Naive thymus-derived CD4-positive, alpha-beta T cell (primary cell): ENCODE results near the gene TSPO2. TPM values are rescaled to one million over a fixed set of nuclear protein-coding genes. Genes with fewer than 3 reads are reported as not detected.

Experiments
- ATAC-seq: fragments of 150-1000 bp; cut with Tn5 transposase; 2 replicates; pipeline ENCODE4 v1.10.0; 2021; ENCODE audit warnings: mild to moderate bottlenecking, moderate library complexity
- CTCF ChIA-PET: fragments of 350-600 bp; sonication (Branson Sonifier 250); formaldehyde crosslinking; loops from one replicate; lab custom pipeline; 2021; ENCODE audit warnings: antibody characterized with exemption; lab: Charles Lee
- POLR2A ChIA-PET: fragments of 350-600 bp; sonication (Branson Sonifier 250); formaldehyde crosslinking; loops from one replicate; lab custom pipeline; 2021; ENCODE audit warnings: antibody characterized with exemption, inconsistent platforms; lab: Charles Lee
- DNase-seq, 9 donors: peaks; one replicate each; pipeline versions ENCODE4 v3.0.0 to v3.0.0-alpha.2; 2020 to 2022; ENCODE audit warnings: mixed read lengths in 1 of 9
- H3K27ac ChIP-seq: one replicate; pipeline ENCODE4 v1.7.0; 2013; ENCODE audit warnings: mild to moderate bottlenecking, low read depth, low read length, moderate library complexity
- H3K27me3 ChIP-seq, 2 donors: one replicate each; pipeline ENCODE4 v1.7.0; 2013; ENCODE audit warnings: low read length in 2 of 2, mild to moderate bottlenecking in 2 of 2, moderate library complexity in 2 of 2; ENCODE audit not compliant: control insufficient read depth in 2 of 2, insufficient read depth in 2 of 2
- H3K36me3 ChIP-seq, 3 experiments: 1 replicate in 2 of 3; 2 replicates in 1 of 3; pipeline ENCODE4 v1.7.0; 2013; ENCODE audit warnings: low read length in 3 of 3, mild to moderate bottlenecking in 3 of 3, moderate library complexity in 1 of 3; ENCODE audit not compliant: insufficient read depth in 3 of 3, control insufficient read depth in 2 of 3
- H3K4me1 ChIP-seq, 2 donors: one replicate each; pipeline ENCODE4 v1.7.0; 2013; ENCODE audit warnings: low read length in 2 of 2, mild to moderate bottlenecking in 2 of 2, moderate library complexity in 1 of 2; ENCODE audit not compliant: control insufficient read depth in 2 of 2, insufficient read depth in 2 of 2
- H3K4me3 ChIP-seq: 2 replicates; pipeline ENCODE4 v1.7.0; 2013; ENCODE audit warnings: mild to moderate bottlenecking, low read length
- H3K9me3 ChIP-seq, 3 experiments: 1 replicate in 2 of 3; 2 replicates in 1 of 3; pipeline ENCODE4 v1.7.0; 2013; ENCODE audit warnings: low read length in 3 of 3; ENCODE audit not compliant: control insufficient read depth in 2 of 3
- H3K27ac Mint-ChIP-seq, 9 donors: one replicate each; pipeline ENCODE4 v1.8.0; 2020 to 2022; ENCODE audit warnings: mixed read lengths in 9 of 9, mild to moderate bottlenecking in 8 of 9, moderate library complexity in 5 of 9, inconsistent platforms in 2 of 9
- H3K27me3 Mint-ChIP-seq, 5 donors: one replicate each; pipeline ENCODE4 v1.8.0; 2021 to 2022; ENCODE audit warnings: mixed read lengths in 5 of 5, mild to moderate bottlenecking in 1 of 5
- H3K36me3 Mint-ChIP-seq, 5 donors: one replicate each; pipeline ENCODE4 v1.8.0; 2020 to 2022; ENCODE audit warnings: mixed read lengths in 5 of 5, mild to moderate bottlenecking in 3 of 5, inconsistent platforms in 1 of 5
- H3K4me1 Mint-ChIP-seq, 7 donors: one replicate each; pipeline ENCODE4 v1.8.0; 2020 to 2022; ENCODE audit warnings: mixed read lengths in 7 of 7, mild to moderate bottlenecking in 3 of 7, inconsistent platforms in 1 of 7
- H3K4me3 Mint-ChIP-seq, 10 donors: one replicate each; pipeline ENCODE4 v1.8.0; 2020 to 2022; ENCODE audit warnings: mild to moderate bottlenecking in 10 of 10, mixed read lengths in 10 of 10, moderate library complexity in 6 of 10, inconsistent platforms in 2 of 10
- H3K9me3 Mint-ChIP-seq, 11 donors: one replicate each; pipeline ENCODE4 v1.8.0; 2020 to 2022; ENCODE audit warnings: mixed read lengths in 11 of 11, mild to moderate bottlenecking in 4 of 11, inconsistent platforms in 1 of 11, moderate library complexity in 1 of 11
- intact Hi-C, 2 donors: fragments of 100-400 bp; cut with micrococcal nuclease; formaldehyde crosslinking; loops; one replicate each; pipeline ENCODE4 v1.15.1; 2023
- polyA plus RNA-seq, 2 donors: library from polyadenylated mRNA; unstranded; fragments of 300-500 nt; fragmentation: Illumina TruSeq; gene quantifications; one replicate each; pipeline ENCODE4 v1.2.3, GENCODE V29; 2021
- total RNA-seq, 6 experiments: library from RNA in 5 of 6; stranded (reverse) in 5 of 6; gene quantifications; 1 replicate in 5 of 6; 2 replicates in 1 of 6; pipeline ENCODE4 v1.2.3 and lab custom pipeline; 2021 to 2026

The TSPO2 gene
- not detected for total RNA-seq
- polyA plus RNA-seq = not detected
- not detected for total RNA-seq (lab: John Stamatoyannopoulos, UW)

- Mint-ChIP-seq H3K27ac (peak within 1 kb of the TSS in 1 of 9 donors; percentile 16), H3K4me1 (peaks cover 0 to 20% (median 0%) of the 10 kb centered on the region in 7 donors), H3K36me3 (peaks cover 0 to 15% (median 0%) of the 10 kb centered on the region in 5 donors), H3K27me3 (no peaks in the 10 kb centered on the region), H3K9me3 (no peaks in the 10 kb centered on the region), H3K4me3 (no peak within 1 kb of the TSS)
- ATAC-seq (no peak), DNase-seq (no peak)
- no peaks in the 10 kb centered on the region for H3K9me3 ChIP-seq
- H3K27me3 ChIP-seq = no peaks in the 10 kb centered on the region
- H3K27ac ChIP-seq = no peak within 1 kb of the TSS
- POLR2A ChIA-PET = no interaction called here
- CTCF ChIA-PET = interaction anchor here (1.2 kb wide), 1 partner anchor 24 kb away, joined by 4 read pairs; no protein-coding TSS in a partner anchor
- H3K4me3 ChIP-seq = no peak within 1 kb of the TSS
- peaks cover 0 to 7% (median 0%) of the 10 kb centered on the region in 3 experiments for H3K36me3 ChIP-seq
- H3K4me1 ChIP-seq = no peaks in the 10 kb centered on the region
- intact Hi-C loops = no loop called here
Observed at GRCh38 chr6:41042226-41043055, at the start of gene TSPO2. Gene TSPO2 (plus strand): TSS chr6:41042467. CDS start chr6:41042986, 519 bp downstream.

GRCh38 chr6:40992746-40993145 lies 49.5 kb upstream of the TSPO2 start:
- no peak overlapping the region for H3K27ac ChIP-seq
- no peaks in the 10 kb centered on the region for H3K27me3 ChIP-seq
- H3K9me3 Mint-ChIP-seq = no peaks in the 10 kb centered on the region
- peaks cover 17 to 49% (median 41%) of the 10 kb centered on the region in 5 donors for H3K27me3 Mint-ChIP-seq
- ChIA-PET POLR2A (no interaction called here), CTCF (interaction anchor here (1.2 kb wide), 1 partner anchor 11 kb away, joined by 6 read pairs; no protein-coding TSS in a partner anchor)
- H3K4me1 ChIP-seq = no peaks in the 10 kb centered on the region
- DNase-seq (no peak), ATAC-seq (no peak)
- H3K4me3 ChIP-seq = no peak overlapping the region
- H3K9me3 ChIP-seq = no peaks in the 10 kb centered on the region
- H3K4me1 Mint-ChIP-seq = peaks cover 0 to 2% (median 0%) of the 10 kb centered on the region in 7 donors
- H3K27ac Mint-ChIP-seq = no peak overlapping the region
- no peaks in the 10 kb centered on the region for H3K36me3 ChIP-seq
- intact Hi-C loops = no loop called here
- H3K4me3 Mint-ChIP-seq = no peak overlapping the region
- no peaks in the 10 kb centered on the region for H3K36me3 Mint-ChIP-seq

GRCh38 chr6:40996591-40997233 lies 45.6 kb upstream of the TSPO2 start:
- DNase-seq (no peak), ATAC-seq (no peak)
- ChIA-PET CTCF (no interaction called here), POLR2A (no interaction called here)
- no peaks in the 10 kb centered on the region for H3K36me3 ChIP-seq
- Mint-ChIP-seq H3K27me3 (peaks cover 17 to 55% (median 37%) of the 10 kb centered on the region in 5 donors), H3K36me3 (no peaks in the 10 kb centered on the region), H3K27ac (no peak overlapping the region), H3K4me1 (peaks cover 0 to 2% (median 0%) of the 10 kb centered on the region in 7 donors), H3K9me3 (no peaks in the 10 kb centered on the region), H3K4me3 (no peak overlapping the region)
- no peaks in the 10 kb centered on the region for H3K4me1 ChIP-seq
- H3K27me3 ChIP-seq = no peaks in the 10 kb centered on the region
- no peak overlapping the region for H3K4me3 ChIP-seq
- no peak overlapping the region for H3K27ac ChIP-seq
- no peaks in the 10 kb centered on the region for H3K9me3 ChIP-seq
- intact Hi-C loops = no loop called here

- no peak for ATAC-seq
- ChIA-PET POLR2A (no interaction called here), CTCF (interaction anchor here (0.5 kb wide), 1 partner anchor 1131 kb away, joined by 3 read pairs; no protein-coding TSS in a partner anchor)
- intact Hi-C loops = no loop called here
- H3K9me3 Mint-ChIP-seq = no peaks in the 10 kb centered on the region
- H3K4me3 Mint-ChIP-seq = no peak overlapping the region
- Histone ChIP-seq H3K27ac (no peak overlapping the region), H3K9me3 (no peaks in the 10 kb centered on the region), H3K27me3 (no peaks in the 10 kb centered on the region), H3K36me3 (no peaks in the 10 kb centered on the region), H3K4me1 (no peaks in the 10 kb centered on the region), H3K4me3 (no peak overlapping the region)
- peaks cover 0 to 2% (median 0%) of the 10 kb centered on the region in 7 donors for H3K4me1 Mint-ChIP-seq
- peaks cover 23 to 54% (median 37%) of the 10 kb centered on the region in 5 donors for H3K27me3 Mint-ChIP-seq
- no peaks in the 10 kb centered on the region for H3K36me3 Mint-ChIP-seq
- H3K27ac Mint-ChIP-seq = no peak overlapping the region
- no peak for DNase-seq
Observed at GRCh38 chr6:40997234-40997957, 44.9 kb upstream of the TSPO2 start.

- peaks cover 32 to 57% (median 39%) of the 10 kb centered on the region in 5 donors for H3K27me3 Mint-ChIP-seq
- ChIA-PET POLR2A (interaction anchor here (0.7 kb wide), 1 partner anchor 10 kb away, joined by 3 read pairs; no protein-coding TSS in a partner anchor), CTCF (interaction anchor here (1.0 kb wide), 1 partner anchor 72 kb away, joined by 4 read pairs; no protein-coding TSS in a partner anchor)
- H3K27ac ChIP-seq = no peak overlapping the region
- H3K9me3 ChIP-seq = no peaks in the 10 kb centered on the region
- DNase-seq = no peak
- H3K4me3 ChIP-seq = no peak overlapping the region
- H3K27me3 ChIP-seq = no peaks in the 10 kb centered on the region
- no peak for ATAC-seq
- no peaks in the 10 kb centered on the region for H3K4me1 ChIP-seq
- no peaks in the 10 kb centered on the region for H3K9me3 Mint-ChIP-seq
- intact Hi-C loops = no loop called here
- H3K4me1 Mint-ChIP-seq = peaks cover 0 to 2% (median 0%) of the 10 kb centered on the region in 7 donors
- no peak overlapping the region for H3K27ac Mint-ChIP-seq
- no peak overlapping the region for H3K4me3 Mint-ChIP-seq
- H3K36me3 Mint-ChIP-seq = no peaks in the 10 kb centered on the region
- no peaks in the 10 kb centered on the region for H3K36me3 ChIP-seq
Observed at GRCh38 chr6:40998661-40999060, 43.6 kb upstream of the TSPO2 start.

GRCh38 chr6:40999569-40999968 lies 42.7 kb upstream of the TSPO2 start:
- intact Hi-C loops = no loop called here
- Mint-ChIP-seq H3K27ac (no peak overlapping the region), H3K9me3 (no peaks in the 10 kb centered on the region), H3K4me3 (no peak overlapping the region), H3K36me3 (no peaks in the 10 kb centered on the region), H3K27me3 (peaks cover 34 to 59% (median 40%) of the 10 kb centered on the region in 5 donors), H3K4me1 (no peaks in the 10 kb centered on the region)
- H3K9me3 ChIP-seq = no peaks in the 10 kb centered on the region
- no peak overlapping the region for H3K4me3 ChIP-seq
- DNase-seq (no peak), ATAC-seq (peak; percentile 72)
- no peaks in the 10 kb centered on the region for H3K27me3 ChIP-seq
- ChIA-PET CTCF (no interaction called here), POLR2A (no interaction called here)
- H3K4me1 ChIP-seq = no peaks in the 10 kb centered on the region
- no peak overlapping the region for H3K27ac ChIP-seq
- H3K36me3 ChIP-seq = no peaks in the 10 kb centered on the region
